H1 (cell line): ENCODE measurements around the gene SLC25A21. TPM values are rescaled to one million over a fixed set of nuclear protein-coding genes. Genes with fewer than 3 reads are reported as not detected.

Experiments used
- CTCF ChIA-PET: fragments of 300-600 bp; sonication (Branson Sonifier 250); formaldehyde crosslinking; loops from one replicate; lab custom pipeline; 2021; ENCODE audit not compliant: partially characterized antibody; lab: Charles Lee
- POLR2A ChIA-PET: fragments of 300-600 bp; sonication (Branson Sonifier 250); formaldehyde crosslinking; loops from one replicate; lab custom pipeline; 2021; ENCODE audit warnings: inconsistent platforms; ENCODE audit not compliant: partially characterized antibody; lab: Charles Lee
- DNase-seq, 2 experiments: peaks; one replicate each; pipeline versions ENCODE4 v3.0.0 to v3.0.0-alpha.2; 2010 to 2022; ENCODE audit warnings: low spot score in 2 of 2, low read depth in 1 of 2, mixed read lengths in 1 of 2
- FAIRE-seq: peaks from 2 replicates; lab custom pipeline; 2011; peaks lifted over from hg19 to GRCh38; lab: Jason Lieb, UNC
- H2AFZ ChIP-seq: 2 replicates; pipeline ENCODE4 v1.8.1; 2012; ENCODE audit warnings: low read length, inconsistent platforms
- H2AK5ac ChIP-seq: 2 replicates; pipeline ENCODE4 v1.6.1; 2013; ENCODE audit warnings: low read depth, low read length
- H2BK120ac ChIP-seq: replicated peaks from 2 replicates; pipeline ENCODE3; 2013; ENCODE audit warnings: low read depth, low read length, inconsistent platforms
- H2BK12ac ChIP-seq: 2 replicates; pipeline ENCODE4 v1.6.1; 2013; ENCODE audit warnings: low read depth, low read length
- H2BK15ac ChIP-seq: 2 replicates; pipeline ENCODE4 v1.6.1; 2013; ENCODE audit warnings: low read length
- H2BK20ac ChIP-seq: 2 replicates; pipeline ENCODE4 v1.6.1; 2013; ENCODE audit warnings: low read length
- H2BK5ac ChIP-seq: 2 replicates; pipeline ENCODE4 v1.6.1; 2013; ENCODE audit warnings: low read depth, low read length
- H3K14ac ChIP-seq: 2 replicates; pipeline ENCODE4 v1.6.1; 2013; ENCODE audit warnings: inconsistent platforms; ENCODE audit not compliant: insufficient read length
- H3K18ac ChIP-seq: 2 replicates; pipeline ENCODE4 v1.6.1; 2013; ENCODE audit warnings: low read length; ENCODE audit errors: extremely low read depth
- H3K23ac ChIP-seq: 2 replicates; pipeline ENCODE4 v1.6.1; 2013; ENCODE audit warnings: inconsistent platforms; ENCODE audit not compliant: insufficient read length
- H3K23me2 ChIP-seq: 2 replicates; pipeline ENCODE4 v1.6.1; 2013; ENCODE audit warnings: low read depth, low read length
- H3K27ac ChIP-seq: 2 replicates; pipeline ENCODE4 v1.6.1; 2011; ENCODE audit warnings: low read depth, low read length, inconsistent platforms
- H3K27me3 ChIP-seq, 4 experiments: replicated peaks in 1 of 4; 1 replicate in 1 of 4; 2 replicates in 3 of 4; pipeline versions ENCODE4 v1.6.1 to v1.8.1; 2011 to 2013; ENCODE audit warnings: low read length in 3 of 4, mild to moderate bottlenecking in 3 of 4, inconsistent platforms in 2 of 4, mixed read lengths in 2 of 4, moderate library complexity in 1 of 4; ENCODE audit not compliant: control insufficient read depth in 3 of 4, insufficient read depth in 3 of 4; ENCODE audit errors: extremely low read depth in 1 of 4
- H3K36me3 ChIP-seq, 4 experiments: 2 replicates each; pipeline versions ENCODE4 v1.6.1 to v1.8.1; 2011 to 2013; ENCODE audit warnings: mild to moderate bottlenecking in 4 of 4, low read length in 3 of 4, moderate library complexity in 2 of 4, control low read depth in 1 of 4, inconsistent platforms in 1 of 4; ENCODE audit not compliant: insufficient read depth in 4 of 4, control insufficient read depth in 2 of 4
- H3K4ac ChIP-seq: replicated peaks from 2 replicates; pipeline ENCODE3; 2013; ENCODE audit warnings: low read length, low read depth, mixed read lengths, inconsistent platforms; ENCODE audit not compliant: insufficient read length
- H3K4me1 ChIP-seq, 4 experiments: replicated peaks in 1 of 4; 1 replicate in 1 of 4; 2 replicates in 3 of 4; pipeline versions ENCODE4 v1.6.1 to v1.8.1; 2011 to 2013; ENCODE audit warnings: low read length in 3 of 4, inconsistent platforms in 2 of 4, mixed read lengths in 1 of 4; ENCODE audit not compliant: insufficient read depth in 4 of 4, control insufficient read depth in 3 of 4
- H3K4me2 ChIP-seq, 2 experiments: 2 replicates each; pipeline versions ENCODE4 v1.6.1 to v1.8.1; 2011 to 2013; ENCODE audit warnings: low read depth in 2 of 2, low read length in 2 of 2, control low read depth in 1 of 2, inconsistent platforms in 1 of 2, mild to moderate bottlenecking in 1 of 2; ENCODE audit not compliant: insufficient read depth in 1 of 2
- H3K4me3 ChIP-seq, 4 experiments: fragments of 200-600, 300-600 bp in 1 of 4; sonication (generic), shearing (Covaris generic), sonication (Bioruptor Twin) in 1 of 4; 2 replicates each; pipeline versions ENCODE4 v1.5.1 to v1.8.1; 2011 to 2016; ENCODE audit warnings: low read length in 4 of 4, low read depth in 3 of 4, control low read depth in 2 of 4, inconsistent platforms in 2 of 4, mild to moderate bottlenecking in 2 of 4, mixed read lengths in 1 of 4, moderate library complexity in 1 of 4; ENCODE audit not compliant: insufficient read depth in 2 of 4; ENCODE audit errors: extremely low read depth in 1 of 4
- H3K56ac ChIP-seq: replicated peaks from 2 replicates; pipeline ENCODE3; 2013; ENCODE audit warnings: low read depth, mild to moderate bottlenecking, mixed read lengths, low read length, inconsistent platforms; ENCODE audit not compliant: insufficient read length
- H3K79me1 ChIP-seq: 2 replicates; pipeline ENCODE4 v1.6.1; 2013; ENCODE audit warnings: low read depth, low read length, control low read depth
- H3K79me2 ChIP-seq, 2 experiments: 2 replicates each; pipeline versions ENCODE4 v1.6.1 to v1.8.1; 2012 to 2013; ENCODE audit warnings: low read length in 2 of 2, mild to moderate bottlenecking in 2 of 2, inconsistent platforms in 1 of 2; ENCODE audit not compliant: insufficient read depth in 2 of 2, control insufficient read depth in 1 of 2
- H3K9ac ChIP-seq, 4 experiments: replicated peaks in 1 of 4; 1 replicate in 1 of 4; 2 replicates in 3 of 4; pipeline versions ENCODE4 v1.6.1 to v1.8.1; 2011 to 2013; ENCODE audit warnings: low read depth in 3 of 4, low read length in 3 of 4, control low read depth in 2 of 4, mild to moderate bottlenecking in 2 of 4, moderate library complexity in 2 of 4, inconsistent platforms in 1 of 4; ENCODE audit errors: extremely low read depth in 1 of 4
- H3K9me3 ChIP-seq, 2 experiments: 2 replicates each; pipeline versions ENCODE4 v1.6.1 to v1.8.1; 2012 to 2013; ENCODE audit warnings: mild to moderate bottlenecking in 2 of 2, moderate library complexity in 2 of 2, control low read depth in 1 of 2, inconsistent platforms in 1 of 2, low read depth in 1 of 2, low read length in 1 of 2, mixed read lengths in 1 of 2; ENCODE audit not compliant: insufficient read depth in 2 of 2
- H4K20me1 ChIP-seq, 2 experiments: replicated peaks in 1 of 2; 2 replicates each; pipeline versions ENCODE3 to v1.8.1; 2011 to 2013; ENCODE audit warnings: inconsistent platforms in 2 of 2, low read length in 2 of 2, mild to moderate bottlenecking in 1 of 2; ENCODE audit not compliant: insufficient read depth in 2 of 2, control insufficient read depth in 1 of 2
- H4K5ac ChIP-seq: 2 replicates; pipeline ENCODE4 v1.6.1; 2013; ENCODE audit warnings: low read length, low read depth, mixed read lengths, inconsistent platforms; ENCODE audit not compliant: insufficient read length
- H4K8ac ChIP-seq: 2 replicates; pipeline ENCODE4 v1.8.0; 2013; ENCODE audit warnings: mild to moderate bottlenecking, moderate library complexity, low read length, inconsistent platforms; ENCODE audit not compliant: insufficient read depth; ENCODE audit errors: extremely low read depth
- H4K91ac ChIP-seq: replicated peaks from 2 replicates; pipeline ENCODE3; 2013; ENCODE audit warnings: low read length, mixed read lengths, inconsistent platforms; ENCODE audit not compliant: insufficient read length
- ASH2L ChIP-seq: fragments of 200-600, 300-600 bp; sonication (generic); IDR thresholded peaks from one replicate; pipeline ENCODE4 v1.7.1; 2017; ENCODE audit warnings: low read length
- BCL11A ChIP-seq, 2 experiments: IDR thresholded peaks; one replicate each; pipeline ENCODE4 v1.6.1; 2011; ENCODE audit warnings: low read depth in 2 of 2, low read length in 2 of 2, mild to moderate bottlenecking in 2 of 2
- CBX5 ChIP-seq: fragments of 300-800, 300-1000 bp; sonication (generic); IDR thresholded peaks from 2 replicates; pipeline ENCODE4 v1.7.1; 2016; ENCODE audit warnings: antibody characterized with exemption, low read length, low read depth
- CBX8 ChIP-seq: fragments of 300-800, 300-1000 bp; sonication (generic); IDR thresholded peaks from 2 replicates; pipeline ENCODE4 v1.7.1; 2016; ENCODE audit warnings: low read depth, low read length, borderline replicate concordance
- CHD1 ChIP-seq: IDR thresholded peaks from 2 replicates; pipeline ENCODE4 v1.6.1; 2012; ENCODE audit warnings: low read depth, low read length, improper control_type of control experiment
- CREB1 ChIP-seq: IDR thresholded peaks from 2 replicates; pipeline ENCODE4 v1.6.1; 2012; ENCODE audit warnings: inconsistent platforms
- JUND ChIP-seq: IDR thresholded peaks from 2 replicates; pipeline ENCODE4 v1.6.1; 2011; ENCODE audit warnings: mild to moderate bottlenecking, improper control_type of control experiment, low read length
- KDM4A ChIP-seq: IDR thresholded peaks from one replicate; pipeline ENCODE4 v1.7.1; 2012; ENCODE audit warnings: low read depth, mild to moderate bottlenecking, moderate library complexity, low read length, inconsistent platforms; ENCODE audit not compliant: severe bottlenecking
- KDM5A ChIP-seq: fragments of 200-600 bp; IDR thresholded peaks from 2 replicates; pipeline ENCODE4 v1.7.1; 2012; ENCODE audit warnings: mild to moderate bottlenecking, low read length, inconsistent platforms, mixed read lengths
- MAFK ChIP-seq: IDR thresholded peaks from 2 replicates; pipeline ENCODE4 v1.6.1; 2012; ENCODE audit warnings: low read depth, mild to moderate bottlenecking, improper control_type of control experiment, low read length
- POU5F1 ChIP-seq: IDR thresholded peaks from 2 replicates; pipeline ENCODE4 v1.6.1; 2011; ENCODE audit warnings: low read depth, mild to moderate bottlenecking, low read length, moderate library complexity
- SIRT6 ChIP-seq: IDR thresholded peaks from one replicate; pipeline ENCODE4 v1.7.1; 2012; ENCODE audit warnings: low read length, inconsistent platforms
- SRF ChIP-seq: IDR thresholded peaks from 2 replicates; pipeline ENCODE4 v1.6.1; 2011; ENCODE audit warnings: mild to moderate bottlenecking, low read depth, low read length, moderate library complexity
- SUZ12 ChIP-seq: fragments of 200-600 bp; sonication (generic); IDR thresholded peaks from 2 replicates; pipeline ENCODE4 v1.6.1; 2012; ENCODE audit warnings: mild to moderate bottlenecking, inconsistent platforms, low read length, moderate library complexity, mixed read lengths
- WGBS, 2 experiments: shearing (Covaris generic) in 1 of 2; methylation state at CpG; one replicate each; pipeline versions ENCODE4 v1.1.6 to v1.1.7; 2013 to 2015; ENCODE audit warnings: low lambda C conversion rate in 2 of 2, mixed read lengths in 2 of 2, inconsistent platforms in 1 of 2, low coverage in 1 of 2, missing lambda C conversion rate in 1 of 2; ENCODE audit not compliant: insufficient replicate concordance in 2 of 2, insufficient coverage in 1 of 2, insufficient read length in 1 of 2; ENCODE audit errors: extremely low coverage in 1 of 2, missing lambda C conversion rate in 1 of 2; 5-methylcytosine and 5-hydroxymethylcytosine counted together
- polyA plus RNA-seq, 7 experiments: library from polyadenylated mRNA; depleted of rRNA in 3 of 7; stranded (reverse) in 5 of 7; unstranded in 2 of 7; fragments of >200 nt in 5 of 7; fragments of 200-250 nt in 2 of 7; gene quantifications; 1 replicate in 5 of 7; 2 replicates in 1 of 7; 4 replicates in 1 of 7; pipeline versions ENCODE4 v1.2.1 to v1.2.3, GENCODE V29; 2011 to 2013; ENCODE audit warnings: missing spikeins in 2 of 7, mixed read lengths in 2 of 7
- total RNA-seq: library from RNA; stranded (reverse); fragmentation: NEBNext Ultra II Directional; extraction: Animal tissue kit (Norgen Biotek cat#: 25700); gene quantifications from 2 replicates; pipeline ENCODE4 v1.2.1, GENCODE V29; 2021
- TF ChIP-seq, protein P1 (sequence below): IDR thresholded peaks from 2 replicates; pipeline ENCODE4 v1.6.1; 2011; ENCODE audit warnings: low read length, improper control_type of control experiment

The SLC25A21 gene
- total and polyA plus RNA-seq, 2 of the 8 experiments (the other 6 are each of a cell fraction or from before 2014, with no cell fraction given): 6.9 to 15.7 TPM

DNA sequence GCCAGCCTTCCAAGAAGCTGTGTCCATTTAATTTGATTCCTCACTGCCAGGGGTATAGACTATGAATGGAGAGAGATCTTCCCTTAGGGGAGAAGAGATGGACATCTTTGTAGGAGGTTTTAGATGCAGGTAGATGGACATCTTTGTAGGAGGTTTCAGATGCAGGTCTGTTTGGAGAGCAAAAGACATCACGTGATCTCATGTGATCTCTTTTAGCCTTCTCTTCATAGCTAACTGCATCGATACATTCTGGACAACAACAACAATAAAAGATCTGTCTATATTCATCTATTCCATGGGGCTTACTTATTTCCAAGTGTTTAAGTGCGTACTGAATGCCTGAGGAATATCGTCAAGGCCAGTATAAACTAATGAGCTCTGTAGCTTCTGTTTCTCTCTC, 347.6 kb downstream of the SLC25A21 start:
- H2BK20ac ChIP-seq: no peak overlapping the region
- no peak overlapping the region for H3K9ac ChIP-seq
- H4K91ac ChIP-seq: no peak overlapping the region
- H2BK15ac ChIP-seq: no peak overlapping the region
- no peak overlapping the region for H2BK5ac ChIP-seq
- no peak overlapping the region for H3K4ac ChIP-seq
- H3K56ac ChIP-seq: no peak overlapping the region
- POLR2A ChIA-PET: no interaction called here
- no peak overlapping the region for H3K4me3 ChIP-seq
- no peak for FAIRE-seq
- no peaks in the 10 kb centered on the region for H3K79me1 ChIP-seq
- CTCF ChIA-PET: interaction anchor here (0.5 to 1.0 kb wide), 3 partner anchors 50 to 219 kb away, joined by 3 read pairs; no protein-coding TSS in a partner anchor
- 93% methylated on average over 4 of the region's 4 CpGs; no CpG with 5 or more reads in 1 of the 2 experiments for WGBS, 2 experiments
- H3K14ac ChIP-seq: no peak overlapping the region
- H2BK12ac ChIP-seq: no peak overlapping the region
- H3K36me3 ChIP-seq: no peaks in the 10 kb centered on the region
- H2AFZ ChIP-seq: no peak overlapping the region
- H4K8ac ChIP-seq: no peak overlapping the region
- H3K23ac ChIP-seq: no peak overlapping the region
- H4K20me1 ChIP-seq: no peaks in the 10 kb centered on the region
- no peak overlapping the region for H2AK5ac ChIP-seq
- no peaks in the 10 kb centered on the region for H3K79me2 ChIP-seq
- no peak overlapping the region for H3K27ac ChIP-seq
- no peak overlapping the region for H3K4me2 ChIP-seq
- H3K18ac ChIP-seq: no peak overlapping the region
- DNase-seq: no peak
- no peaks in the 10 kb centered on the region for H3K27me3 ChIP-seq
- no peak overlapping the region for H4K5ac ChIP-seq
- H3K23me2 ChIP-seq: no peaks in the 10 kb centered on the region
- no peak overlapping the region for H2BK120ac ChIP-seq
- peaks cover 1 to 9% (median 6%) of the 10 kb centered on the region in 4 experiments; a peak in 5 of 7 replicates for H3K4me1 ChIP-seq
- no peaks in the 10 kb centered on the region for H3K9me3 ChIP-seq
- TF ChIP-seq ASH2L: no peak
- TF ChIP-seq BCL11A (IDR thresholded peaks at IDR 0.05; ENCODE audit: low read depth in 2 of 2, low read length in 2 of 2): no peak
- TF ChIP-seq CBX5: no peak
- TF ChIP-seq SRF: no peak
- TF ChIP-seq SUZ12: no peak
- no peak for TF ChIP-seq JUND
- no peak for TF ChIP-seq MAFK
- TF ChIP-seq SIRT6: no peak
- no peak for TF ChIP-seq KDM5A
- TF ChIP-seq CHD1: no peak
- TF ChIP-seq POU5F1: no peak
- TF ChIP-seq, protein P1, sequence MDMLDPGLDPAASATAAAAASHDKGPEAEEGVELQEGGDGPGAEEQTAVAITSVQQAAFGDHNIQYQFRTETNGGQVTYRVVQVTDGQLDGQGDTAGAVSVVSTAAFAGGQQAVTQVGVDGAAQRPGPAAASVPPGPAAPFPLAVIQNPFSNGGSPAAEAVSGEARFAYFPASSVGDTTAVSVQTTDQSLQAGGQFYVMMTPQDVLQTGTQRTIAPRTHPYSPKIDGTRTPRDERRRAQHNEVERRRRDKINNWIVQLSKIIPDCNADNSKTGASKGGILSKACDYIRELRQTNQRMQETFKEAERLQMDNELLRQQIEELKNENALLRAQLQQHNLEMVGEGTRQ: no peak
- no peak for TF ChIP-seq CREB1
- no peak for TF ChIP-seq CBX8
- no peak for TF ChIP-seq KDM4A
